ENCODE measurements around the gene AKR1D1. TPM values are rescaled to one million over a fixed set of nuclear protein-coding genes. Genes with fewer than 3 reads are reported as not detected.

Gene AKR1D1
- 3.4 and 5.4 TPM in 2 replicates for total RNA-seq
- long read RNA-seq, partial matches to known transcripts: 0 of 11 reads
- long read RNA-seq, other reads (novel, unspliced or antisense): 11 of 11 reads

GRCh38 chr7:138076196-138076595 is at the start of gene AKR1D1:
TSS of gene AKR1D1 (plus strand) at chr7:138076459. CDS start at chr7:138076519, 60 bp downstream.
- Mint-ChIP-seq H3K9me3 (ENCODE audit: low read depth) (peaks cover 28% of the 10 kb centered on the region), H3K4me1 (ENCODE audit: low read depth) (peaks cover 2% of the 10 kb centered on the region), H3K4me3 (ENCODE audit: low read depth) (no peak within 1 kb of the TSS), H3K27me3 (no peaks in the 10 kb centered on the region), H3K36me3 (ENCODE audit: insufficient read depth) (peaks cover 10% of the 10 kb centered on the region), H3K27ac (no peak within 1 kb of the TSS)
- no peak for DNase-seq (ENCODE audit: low spot score, unreplicated experiment)
- no peak for TF ChIP-seq CTCF (IDR thresholded peaks at IDR 0.05; ENCODE audit: unreplicated experiment)

GRCh38 chr7:138027100-138027499 is 49.2 kb upstream of the AKR1D1 start:
- no peaks in the 10 kb centered on the region for H3K27me3 Mint-ChIP-seq
- peaks cover 11% of the 10 kb centered on the region for H3K4me1 Mint-ChIP-seq (ENCODE audit: low read depth)
- no peaks in the 10 kb centered on the region for H3K36me3 Mint-ChIP-seq (ENCODE audit: insufficient read depth)
- H3K27ac Mint-ChIP-seq: no peak overlapping the region
- no peak overlapping the region for H3K4me3 Mint-ChIP-seq (ENCODE audit: low read depth)
- no peak for DNase-seq (ENCODE audit: low spot score, unreplicated experiment)
- no peak for TF ChIP-seq CTCF (IDR thresholded peaks at IDR 0.05; ENCODE audit: unreplicated experiment)
- H3K9me3 Mint-ChIP-seq (ENCODE audit: low read depth): peaks cover 11% of the 10 kb centered on the region

GRCh38 chr7:138029126-138029525 is 47.1 kb upstream of the AKR1D1 start:
- no peak for TF ChIP-seq CTCF (IDR thresholded peaks at IDR 0.05; ENCODE audit: unreplicated experiment)
- Mint-ChIP-seq H3K36me3 (ENCODE audit: insufficient read depth) (no peaks in the 10 kb centered on the region), H3K9me3 (ENCODE audit: low read depth) (peaks cover 9% of the 10 kb centered on the region), H3K4me3 (ENCODE audit: low read depth) (no peak overlapping the region), H3K4me1 (ENCODE audit: low read depth) (peaks cover 11% of the 10 kb centered on the region), H3K27me3 (no peaks in the 10 kb centered on the region), H3K27ac (no peak overlapping the region)
- no peak for DNase-seq (ENCODE audit: low spot score, unreplicated experiment)

GRCh38 chr7:138029941-138030340 is 46.3 kb upstream of the AKR1D1 start:
- Mint-ChIP-seq H3K27me3 (no peaks in the 10 kb centered on the region), H3K4me1 (ENCODE audit: low read depth) (peaks cover 11% of the 10 kb centered on the region), H3K27ac (no peak overlapping the region), H3K36me3 (ENCODE audit: insufficient read depth) (peaks cover 2% of the 10 kb centered on the region), H3K4me3 (ENCODE audit: low read depth) (no peak overlapping the region), H3K9me3 (ENCODE audit: low read depth) (peaks cover 13% of the 10 kb centered on the region)
- no peak for TF ChIP-seq CTCF (IDR thresholded peaks at IDR 0.05; ENCODE audit: unreplicated experiment)
- DNase-seq (ENCODE audit: low spot score, unreplicated experiment): no peak

GRCh38 chr7:138030679-138031351 is 45.4 kb upstream of the AKR1D1 start:
- no peak for DNase-seq (ENCODE audit: low spot score, unreplicated experiment)
- Mint-ChIP-seq H3K4me3 (ENCODE audit: low read depth) (no peak overlapping the region), H3K27me3 (no peaks in the 10 kb centered on the region), H3K4me1 (ENCODE audit: low read depth) (peaks cover 11% of the 10 kb centered on the region), H3K27ac (no peak overlapping the region), H3K9me3 (ENCODE audit: low read depth) (peaks cover 11% of the 10 kb centered on the region), H3K36me3 (ENCODE audit: insufficient read depth) (peaks cover 3% of the 10 kb centered on the region)
- no peak for TF ChIP-seq CTCF (IDR thresholded peaks at IDR 0.05; ENCODE audit: unreplicated experiment)
